Measurements from ENCODE around the gene MRGPRD. TPM values are rescaled to one million over a fixed set of nuclear protein-coding genes. Genes with fewer than 3 reads are reported as not detected.
"Not testable (repeated sequence)": the region's sequence is repeated elsewhere in the genome, so short reads cannot be mapped to it uniquely, and the experiment has no call there.

Gene MRGPRD
- polyA plus RNA-seq, 1 donor = 0.16 TPM

DNA sequence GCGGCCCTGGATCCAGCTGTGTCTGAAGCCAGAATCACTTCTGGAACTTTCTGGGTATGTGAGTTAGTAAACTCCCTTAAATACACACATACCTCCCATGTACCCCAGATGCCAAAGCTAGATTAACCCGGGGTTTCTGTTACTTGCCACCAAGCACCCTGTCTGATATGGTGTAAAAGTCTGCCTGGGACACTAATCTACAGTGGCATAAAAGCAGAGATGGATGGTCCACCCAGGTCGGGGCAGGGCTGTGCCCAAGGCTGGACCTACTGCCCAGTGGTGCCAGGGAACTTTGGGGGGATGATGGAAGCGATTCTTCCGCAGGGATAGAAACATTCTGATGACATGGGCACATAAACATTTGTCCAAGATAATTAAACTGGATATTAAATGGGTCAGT is 19.6 kb upstream of the MRGPRD start:
- Histone ChIP-seq H3K9me3 (ENCODE audit: control insufficient read depth, low read depth, low read length) (peaks cover 2% of the 10 kb centered on the region), H3K27ac (ENCODE audit: low read length) (peak overlapping the region; percentile 51), H3K4me1 (ENCODE audit: control insufficient read depth, insufficient read depth, low read length) (peaks cover 8% of the 10 kb centered on the region), H3K36me3 (ENCODE audit: control insufficient read depth, insufficient read depth, low read length) (peaks cover 7% of the 10 kb centered on the region), H3K27me3 (ENCODE audit: control insufficient read depth, insufficient read depth, low read length) (no peaks in the 10 kb centered on the region), H3K4me3 (ENCODE audit: low read length) (no peak overlapping the region)
- no CpG with 5 or more reads among the region's 5 CpGs for WGBS (ENCODE audit: insufficient coverage, low lambda C conversion rate)
- no peak for DNase-seq

DNA sequence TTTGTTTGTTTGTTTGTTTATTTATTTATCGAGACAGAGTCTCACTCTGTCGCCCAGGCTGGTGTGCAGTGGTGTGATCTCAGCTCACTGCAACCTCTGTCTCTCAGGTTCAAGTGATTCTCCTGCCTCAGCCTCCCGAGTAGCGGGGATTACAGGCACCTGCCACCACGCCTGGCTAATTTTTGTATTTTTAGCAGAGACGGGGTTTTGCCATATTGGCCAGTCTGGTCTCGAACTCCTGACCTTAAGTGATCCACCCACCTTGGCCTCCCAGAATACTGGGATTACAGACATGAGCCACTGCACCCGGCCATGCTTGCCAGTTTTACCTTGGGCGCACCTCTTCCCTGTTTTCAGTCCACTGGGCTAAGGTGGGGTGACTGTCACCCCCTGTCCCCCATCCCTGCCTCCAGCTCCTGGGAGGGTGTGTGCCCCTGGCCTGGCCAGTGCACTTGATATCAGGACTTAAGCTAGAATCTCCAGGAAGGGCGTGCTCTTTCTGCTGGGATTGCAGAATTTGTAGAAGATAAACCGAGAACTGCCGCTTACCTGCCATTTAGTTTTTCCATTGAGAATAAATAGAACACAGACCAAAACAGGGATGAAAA is 19.1 kb upstream of the MRGPRD start:
- not testable (repeated sequence) for H3K4me1 ChIP-seq (ENCODE audit: control insufficient read depth, insufficient read depth, low read length); DNase-seq; H3K4me3 ChIP-seq (ENCODE audit: low read length); H3K9me3 ChIP-seq (ENCODE audit: control insufficient read depth, low read depth, low read length); H3K36me3 ChIP-seq (ENCODE audit: control insufficient read depth, insufficient read depth, low read length); H3K27me3 ChIP-seq (ENCODE audit: control insufficient read depth, insufficient read depth, low read length)
- no CpG with 5 or more reads among the region's 12 CpGs for WGBS (ENCODE audit: insufficient coverage, low lambda C conversion rate)
- H3K27ac ChIP-seq (ENCODE audit: low read length) = peak overlapping the region; percentile 51

DNA sequence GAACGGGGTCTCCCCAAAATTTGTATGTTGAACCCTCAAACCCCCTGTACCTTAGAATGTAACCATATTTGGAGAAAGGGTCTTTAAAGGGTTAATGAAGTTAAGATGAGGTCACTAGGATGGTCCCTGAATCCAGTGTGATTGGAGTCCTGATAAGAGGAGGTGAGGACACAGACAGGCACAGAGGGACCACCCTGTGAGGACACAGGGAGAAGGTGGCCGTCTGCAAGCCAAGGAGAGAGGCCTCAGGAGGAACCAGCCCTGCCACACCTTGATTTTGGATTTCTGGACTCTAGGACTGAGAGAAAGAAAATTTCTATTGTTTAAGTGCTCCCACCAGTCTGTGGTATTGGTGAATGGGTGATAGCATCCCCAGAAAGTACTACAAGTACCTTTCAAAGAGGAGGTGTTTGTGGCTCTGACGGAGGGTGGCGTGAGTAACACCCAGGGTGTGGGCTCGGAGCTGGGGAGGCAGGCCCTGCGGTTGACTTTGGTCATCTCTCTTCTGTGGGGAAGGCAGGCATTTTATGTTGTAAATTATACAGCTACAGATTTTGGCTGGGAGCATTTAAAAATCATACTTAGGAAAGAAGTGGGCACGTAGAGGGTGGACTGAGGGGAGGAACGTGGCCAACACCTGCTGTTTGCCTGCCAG is 18.4 kb upstream of the MRGPRD start:
- no peaks in the 10 kb centered on the region for H3K36me3 ChIP-seq (ENCODE audit: control insufficient read depth, insufficient read depth, low read length)
- H3K9me3 ChIP-seq (ENCODE audit: control insufficient read depth, low read depth, low read length) = no peaks in the 10 kb centered on the region
- WGBS (ENCODE audit: insufficient coverage, low lambda C conversion rate) = no CpG with 5 or more reads among the region's 8 CpGs
- DNase-seq = no peak
- H3K27me3 ChIP-seq (ENCODE audit: control insufficient read depth, insufficient read depth, low read length) = peaks cover 4% of the 10 kb centered on the region
- H3K27ac ChIP-seq (ENCODE audit: low read length) = peak overlapping the region; percentile 7
- peaks cover 8% of the 10 kb centered on the region for H3K4me1 ChIP-seq (ENCODE audit: control insufficient read depth, insufficient read depth, low read length)
- no peak overlapping the region for H3K4me3 ChIP-seq (ENCODE audit: low read length)

DNA sequence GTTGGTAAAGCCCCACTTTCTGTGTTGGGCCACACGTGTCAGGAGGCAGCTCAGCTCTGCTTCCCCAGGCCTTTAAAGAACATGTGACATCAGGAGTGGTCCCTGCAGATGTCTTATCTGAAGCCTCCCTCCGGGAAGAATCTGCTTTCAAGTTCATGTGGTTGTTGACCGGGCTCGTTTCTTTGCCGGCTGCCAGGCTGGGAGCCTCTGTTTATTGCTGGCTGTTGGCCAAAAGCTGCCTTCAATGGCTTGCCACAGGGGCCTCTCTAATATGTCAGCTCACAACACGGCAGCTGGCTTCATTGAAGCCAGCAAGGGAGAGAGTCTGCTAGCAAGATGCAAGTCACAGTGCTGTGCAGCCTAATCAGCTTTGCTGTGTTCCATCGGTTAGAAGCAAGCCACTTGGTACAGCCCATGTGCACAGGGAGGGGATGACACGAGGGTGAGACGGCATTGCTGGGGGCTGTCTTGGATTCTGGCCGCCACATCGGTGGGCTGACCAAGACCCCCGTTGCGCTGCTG is 17.7 kb upstream of the MRGPRD start:
- Histone ChIP-seq H3K27me3 (ENCODE audit: control insufficient read depth, insufficient read depth, low read length) (peaks cover 11% of the 10 kb centered on the region), H3K4me3 (ENCODE audit: low read length) (no peak overlapping the region)
- peak; percentile 47 to 68 for DNase-seq

DNA sequence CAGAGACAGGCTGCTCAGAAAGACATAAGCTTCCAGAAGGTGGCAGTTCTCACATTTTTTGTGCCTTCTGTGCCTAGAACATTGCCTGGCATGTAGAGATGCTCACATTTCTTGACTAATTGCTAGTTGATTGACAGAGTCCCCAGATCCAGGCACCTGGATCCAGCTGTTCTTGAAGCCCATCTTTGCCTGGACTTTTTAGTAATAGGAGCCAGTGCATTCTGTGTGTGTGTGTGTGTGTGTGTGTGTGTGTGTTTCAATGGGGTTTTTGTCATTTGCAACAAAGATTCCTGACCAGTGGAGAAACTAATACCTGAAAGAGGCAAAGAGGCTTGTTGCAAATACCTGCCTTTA is 17.2 kb upstream of the MRGPRD start:
- peaks cover 11% of the 10 kb centered on the region for H3K27me3 ChIP-seq (ENCODE audit: control insufficient read depth, insufficient read depth, low read length)
- H3K27ac ChIP-seq (ENCODE audit: low read length) = no peak overlapping the region
- no peak overlapping the region for H3K4me3 ChIP-seq (ENCODE audit: low read length)
- H3K36me3 ChIP-seq (ENCODE audit: control insufficient read depth, insufficient read depth, low read length) = no peaks in the 10 kb centered on the region
- no peaks in the 10 kb centered on the region for H3K9me3 ChIP-seq (ENCODE audit: control insufficient read depth, low read depth, low read length)
- DNase-seq = no peak
- H3K4me1 ChIP-seq (ENCODE audit: control insufficient read depth, insufficient read depth, low read length) = peaks cover 8% of the 10 kb centered on the region

More for the DNA sequence above, 17.7 kb upstream of the MRGPRD start:
- Histone ChIP-seq H3K27ac (ENCODE audit: low read length) (no peak overlapping the region), H3K4me1 (ENCODE audit: control insufficient read depth, insufficient read depth, low read length) (peaks cover 8% of the 10 kb centered on the region), H3K9me3 (ENCODE audit: control insufficient read depth, low read depth, low read length) (no peaks in the 10 kb centered on the region), H3K36me3 (ENCODE audit: control insufficient read depth, insufficient read depth, low read length) (no peaks in the 10 kb centered on the region)
- no CpG with 5 or more reads among the region's 13 CpGs for WGBS (ENCODE audit: insufficient coverage, low lambda C conversion rate)

DNA sequence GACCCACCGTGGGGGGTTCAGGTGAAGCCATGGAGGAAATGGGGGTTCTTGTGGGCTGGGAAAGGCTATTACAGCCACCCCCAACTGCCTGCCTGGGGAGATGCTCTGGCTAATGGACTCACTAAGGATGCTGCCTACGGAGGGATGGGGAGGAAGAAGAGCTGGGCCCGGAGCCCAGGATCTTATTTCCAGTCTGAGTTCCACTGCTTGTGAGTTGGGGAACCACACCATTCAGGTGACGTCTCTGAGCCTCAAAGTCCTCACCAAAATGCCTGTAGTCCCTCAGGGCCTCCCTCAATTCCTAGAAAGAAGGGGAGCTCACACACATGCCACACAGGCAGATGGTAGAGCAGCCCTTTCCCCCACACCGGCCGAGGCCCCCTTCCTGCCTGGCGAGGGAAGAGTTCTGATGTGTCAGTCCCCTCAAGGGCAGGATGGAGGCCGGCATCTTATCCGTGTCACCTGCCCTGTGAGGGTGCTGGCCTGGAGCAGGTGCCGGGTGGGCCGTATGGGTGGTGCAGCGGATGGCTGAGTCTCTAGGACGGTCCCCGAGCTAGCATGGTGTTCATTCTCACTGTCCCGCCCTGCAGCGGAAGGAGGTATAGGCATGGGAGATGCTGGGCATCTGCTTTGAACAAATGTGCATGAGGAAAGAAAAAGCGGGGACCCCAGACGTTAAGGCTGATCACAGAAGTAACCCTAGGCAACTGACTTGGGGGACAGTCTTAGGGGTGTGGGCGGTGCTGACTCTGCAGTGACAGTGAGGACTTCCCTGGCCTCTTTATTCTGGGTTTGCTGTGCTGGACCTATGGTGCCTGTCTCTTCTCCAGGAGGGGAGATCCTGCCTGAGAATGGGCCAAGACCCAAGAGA is 16.6 kb upstream of the MRGPRD start:
- Histone ChIP-seq H3K4me3 (ENCODE audit: low read length) (no peak overlapping the region), H3K9me3 (ENCODE audit: control insufficient read depth, low read depth, low read length) (no peaks in the 10 kb centered on the region), H3K27me3 (ENCODE audit: control insufficient read depth, insufficient read depth, low read length) (peaks cover 16% of the 10 kb centered on the region), H3K36me3 (ENCODE audit: control insufficient read depth, insufficient read depth, low read length) (no peaks in the 10 kb centered on the region), H3K4me1 (ENCODE audit: control insufficient read depth, insufficient read depth, low read length) (peaks cover 8% of the 10 kb centered on the region), H3K27ac (ENCODE audit: low read length) (no peak overlapping the region)
- no peak for DNase-seq
- WGBS (ENCODE audit: insufficient coverage, low lambda C conversion rate) = no CpG with 5 or more reads among the region's 19 CpGs

DNA sequence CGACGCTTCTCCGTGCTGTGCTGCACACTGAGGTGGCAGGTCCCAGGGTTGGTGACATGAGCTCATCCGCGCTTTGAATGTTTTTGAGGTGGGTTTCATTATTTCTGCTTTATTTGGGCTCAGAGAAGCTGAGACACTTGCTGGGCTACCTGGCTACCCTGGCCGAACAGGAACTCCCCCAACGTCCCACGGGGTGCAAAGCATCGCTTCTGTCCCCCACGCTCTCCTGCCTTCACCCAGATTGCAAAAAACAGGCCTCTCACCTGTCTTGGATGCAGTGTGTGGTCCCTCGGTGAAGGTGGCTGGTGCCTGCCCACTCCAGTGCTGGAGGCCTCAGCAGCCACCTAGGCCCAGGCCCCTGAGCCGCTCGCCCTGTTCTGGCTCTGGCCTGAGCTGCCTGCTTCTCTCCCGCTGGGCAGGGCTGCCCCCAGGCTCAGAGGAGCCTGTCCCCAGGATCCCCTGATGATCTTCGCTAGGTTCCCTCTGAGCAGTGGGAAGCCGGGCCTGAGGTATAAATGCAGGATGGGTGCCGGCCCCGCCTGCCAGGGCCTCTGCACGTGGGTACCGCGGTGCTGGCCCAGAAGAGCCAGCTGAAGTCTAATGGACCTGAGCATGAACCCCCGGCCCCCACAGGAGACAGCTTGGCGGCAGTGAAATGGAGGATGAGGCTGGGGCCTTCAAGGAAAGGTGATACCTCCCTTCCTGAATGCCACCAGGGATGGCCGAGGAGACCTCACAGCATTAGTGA is 15.8 kb upstream of the MRGPRD start:
- 100% methylated on average over 3 of the region's 24 CpGs for WGBS (ENCODE audit: insufficient coverage, low lambda C conversion rate)
- Histone ChIP-seq H3K27ac (ENCODE audit: low read length) (no peak overlapping the region), H3K4me1 (ENCODE audit: control insufficient read depth, insufficient read depth, low read length) (peaks cover 8% of the 10 kb centered on the region), H3K27me3 (ENCODE audit: control insufficient read depth, insufficient read depth, low read length) (peaks cover 20% of the 10 kb centered on the region), H3K9me3 (ENCODE audit: control insufficient read depth, low read depth, low read length) (no peaks in the 10 kb centered on the region), H3K36me3 (ENCODE audit: control insufficient read depth, insufficient read depth, low read length) (no peaks in the 10 kb centered on the region), H3K4me3 (ENCODE audit: low read length) (no peak overlapping the region)
- no peak for DNase-seq

DNA sequence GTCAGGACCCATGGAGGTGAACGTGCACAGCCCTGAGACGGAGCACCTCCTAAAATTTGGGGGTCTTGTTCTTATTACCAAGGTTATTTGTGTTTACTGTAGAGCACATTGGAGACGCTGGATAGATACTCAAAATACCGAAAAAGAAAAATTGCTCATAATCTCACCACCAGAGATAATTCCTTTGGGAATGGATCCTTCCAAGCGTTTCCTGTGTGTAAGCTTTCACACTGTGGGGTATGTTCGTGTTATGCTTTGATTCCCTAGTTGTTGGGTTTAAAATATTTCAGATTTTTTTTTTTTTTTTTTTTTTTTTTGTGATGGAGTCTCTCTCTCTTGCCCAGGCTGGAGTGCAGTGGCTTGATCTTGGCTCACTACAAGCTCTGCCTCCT is 14.1 kb upstream of the MRGPRD start:
- no peak for DNase-seq
- peaks cover 23% of the 10 kb centered on the region for H3K27me3 ChIP-seq (ENCODE audit: control insufficient read depth, insufficient read depth, low read length)
- H3K4me1 ChIP-seq (ENCODE audit: control insufficient read depth, insufficient read depth, low read length) = peaks cover 8% of the 10 kb centered on the region
- no peak overlapping the region for H3K27ac ChIP-seq (ENCODE audit: low read length)
- no peak overlapping the region for H3K4me3 ChIP-seq (ENCODE audit: low read length)
- 100% methylated on average over 1 of the region's 6 CpGs for WGBS (ENCODE audit: insufficient coverage, low lambda C conversion rate)
- H3K36me3 ChIP-seq (ENCODE audit: control insufficient read depth, insufficient read depth, low read length) = no peaks in the 10 kb centered on the region
- no peaks in the 10 kb centered on the region for H3K9me3 ChIP-seq (ENCODE audit: control insufficient read depth, low read depth, low read length)

DNA sequence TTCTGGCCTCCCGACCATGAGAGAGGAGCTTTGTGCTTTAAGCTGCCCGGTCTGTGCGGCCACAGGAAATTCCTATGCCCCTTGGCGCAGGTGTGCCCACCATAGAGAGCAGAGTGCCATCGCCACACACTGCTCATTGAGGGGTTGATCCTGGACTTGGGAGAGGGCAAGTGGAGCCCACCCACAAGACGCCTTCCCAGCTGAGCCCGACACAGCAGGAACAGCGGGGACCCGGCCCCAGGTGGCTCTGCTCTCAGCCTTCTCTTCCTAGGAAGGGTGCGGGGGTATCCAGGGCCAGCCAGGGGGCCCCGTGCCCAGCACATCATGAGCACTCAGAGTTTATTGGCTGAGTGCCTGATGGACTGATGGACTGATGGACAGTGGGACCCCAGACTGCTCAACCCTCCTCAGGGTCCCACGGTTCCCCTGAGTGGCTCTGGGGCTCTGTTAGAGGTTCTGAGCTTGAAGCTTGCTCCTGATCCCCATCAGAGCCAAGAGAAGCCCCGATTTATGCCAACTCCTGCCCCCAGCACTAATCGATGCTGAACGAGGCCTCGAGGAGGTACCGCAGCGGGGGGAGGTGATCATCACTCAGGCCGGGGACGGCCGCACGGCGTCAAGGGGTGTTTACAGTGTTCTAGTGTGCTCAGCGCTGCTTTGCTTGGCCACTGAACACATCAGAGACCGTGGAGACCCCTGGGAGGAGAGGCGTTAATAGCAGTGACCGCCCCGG is 13.5 kb upstream of the MRGPRD start:
- Histone ChIP-seq H3K4me1 (ENCODE audit: control insufficient read depth, insufficient read depth, low read length) (peaks cover 8% of the 10 kb centered on the region), H3K4me3 (ENCODE audit: low read length) (no peak overlapping the region), H3K36me3 (ENCODE audit: control insufficient read depth, insufficient read depth, low read length) (no peaks in the 10 kb centered on the region), H3K9me3 (ENCODE audit: control insufficient read depth, low read depth, low read length) (no peaks in the 10 kb centered on the region), H3K27me3 (ENCODE audit: control insufficient read depth, insufficient read depth, low read length) (peaks cover 25% of the 10 kb centered on the region), H3K27ac (ENCODE audit: low read length) (no peak overlapping the region)
- WGBS (ENCODE audit: insufficient coverage, low lambda C conversion rate) = no CpG with 5 or more reads among the region's 28 CpGs
- DNase-seq = no peak

Data from large intestine (tissue), 3 donors.